ENCODE results near the gene TSSK2.

Gene TSSK2

GRCh38 chr22:19178065-19178656 lies 47.1 kb downstream of the TSSK2 start:
- no peak for TF ChIP-seq CTCF (IDR thresholded peaks at IDR 0.05; ENCODE audit: insufficient read depth, low read depth, low read length, missing control alignments)
- peak overlapping the region; percentile 71 for H3K4me3 ChIP-seq (ENCODE audit: low read depth, low read length)
- no peak for DNase-seq (ENCODE audit: low read depth)

- no peak for TF ChIP-seq CTCF (IDR thresholded peaks at IDR 0.05; ENCODE audit: insufficient read depth, low read depth, low read length, missing control alignments)
- peak within 1 kb of the TSS; percentile 71 for H3K4me3 ChIP-seq (ENCODE audit: low read depth, low read length)
- peak; percentile 94 for DNase-seq (ENCODE audit: low read depth)
Observed at GRCh38 chr22:19178657-19179496, 47.8 kb downstream of the TSSK2 start, which contains the start of gene SLC25A1. TSS of gene SLC25A1 (minus strand) at chr22:19178736. CDS start at chr22:19178673, 63 bp downstream.

GRCh38 chr22:19179497-19180048 lies 48.5 kb downstream of the TSSK2 start:
- peak overlapping the region; percentile 71 for H3K4me3 ChIP-seq (ENCODE audit: low read depth, low read length)
- peak; percentile 89 for DNase-seq (ENCODE audit: low read depth)
- TF ChIP-seq CTCF (IDR thresholded peaks at IDR 0.05; ENCODE audit: insufficient read depth, low read depth, low read length, missing control alignments) = peak; percentile 67

DNA sequence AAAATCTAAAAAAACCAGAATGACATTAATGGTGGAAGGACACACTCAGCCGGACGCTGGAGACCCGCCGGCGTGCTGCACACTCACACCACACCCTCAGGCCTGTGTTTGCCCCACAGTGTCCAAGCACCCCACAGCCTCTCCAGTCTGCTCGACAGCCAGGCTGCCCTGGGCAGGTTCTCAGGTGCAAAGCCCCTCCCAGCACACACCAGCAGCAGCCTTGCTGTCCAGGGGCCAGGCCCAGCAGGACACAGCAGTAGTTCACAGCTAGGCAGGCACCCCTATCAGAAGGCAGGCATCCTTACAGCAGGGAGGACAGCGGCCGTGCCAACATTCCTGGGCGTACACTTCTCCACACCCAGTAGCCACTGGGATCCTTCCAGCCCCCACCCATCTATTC lies 49.1 kb downstream of the TSSK2 start:
- H3K4me3 ChIP-seq (ENCODE audit: low read depth, low read length) = no peak overlapping the region
- no peak for DNase-seq (ENCODE audit: low read depth)
- no peak for TF ChIP-seq CTCF (IDR thresholded peaks at IDR 0.05; ENCODE audit: insufficient read depth, low read depth, low read length, missing control alignments)

- TF ChIP-seq CTCF (IDR thresholded peaks at IDR 0.05; ENCODE audit: insufficient read depth, low read depth, low read length, missing control alignments) = no peak
- H3K4me3 ChIP-seq (ENCODE audit: low read depth, low read length) = no peak overlapping the region
- DNase-seq (ENCODE audit: low read depth) = no peak
Observed at GRCh38 chr22:19180740-19181410, 49.8 kb downstream of the TSSK2 start.

DNA sequence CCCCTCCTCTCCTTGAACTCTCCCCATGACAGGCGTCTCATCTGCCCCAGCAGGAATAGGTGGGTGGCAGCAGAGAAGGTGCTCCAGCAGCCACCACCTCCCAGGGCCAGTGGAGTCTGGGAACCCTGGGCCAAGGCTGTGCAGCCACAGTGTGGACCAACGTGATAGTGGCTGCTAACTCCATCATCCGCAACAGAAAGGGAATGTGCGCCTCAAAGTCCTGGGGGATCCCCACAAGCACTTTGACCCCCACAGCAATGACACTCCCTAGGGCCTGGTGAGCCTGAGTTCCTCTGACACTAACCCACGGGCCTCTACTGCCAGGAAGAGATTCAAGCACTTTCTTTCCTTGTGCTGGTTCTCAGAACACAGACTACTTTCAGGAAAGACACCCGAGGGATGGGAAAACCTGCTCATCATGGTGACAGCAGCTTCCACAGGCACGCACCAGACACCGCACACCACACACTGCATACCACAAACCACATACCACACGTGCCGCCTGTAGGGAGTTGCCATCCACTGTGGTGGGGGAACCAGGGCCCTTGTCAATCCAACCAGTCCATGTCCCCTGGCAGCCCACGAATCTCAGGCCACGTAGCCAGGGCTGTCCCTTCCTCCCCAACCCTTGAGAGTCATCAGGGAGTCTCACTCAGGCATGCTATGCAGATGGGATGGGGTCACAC lies 50.8 kb downstream of the TSSK2 start:
- DNase-seq (ENCODE audit: low read depth) = no peak
- no peak for TF ChIP-seq CTCF (IDR thresholded peaks at IDR 0.05; ENCODE audit: insufficient read depth, low read depth, low read length, missing control alignments)
- H3K4me3 ChIP-seq (ENCODE audit: low read depth, low read length) = no peak overlapping the region

Measured in GM12865 (cell line).